ENCODE measurements around the gene CTF1. TPM values are rescaled to one million over a fixed set of nuclear protein-coding genes. Genes with fewer than 3 reads are reported as not detected.

CTF1 gene
- total and polyA plus RNA-seq, 8 donors, result 1.6 to 3.2 (median 1.9) TPM

DNA sequence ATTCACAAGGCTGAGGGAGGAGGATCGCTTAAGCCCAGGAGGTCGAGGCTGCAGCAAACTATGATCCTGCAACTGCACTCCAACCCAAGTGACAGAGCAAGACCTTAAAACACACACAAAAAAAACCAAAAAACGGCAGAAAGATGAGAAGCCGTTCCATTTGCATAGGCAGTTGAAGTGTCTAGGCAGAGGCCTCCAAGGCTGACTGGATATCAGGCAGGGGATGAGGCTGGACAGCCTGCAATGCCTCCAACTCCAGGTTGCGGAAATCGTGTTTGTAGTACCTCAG lies 25.0 kb downstream of the CTF1 start:
- H3K4me1 ChIP-seq, result no peaks in the 10 kb centered on the region
- intact Hi-C loops (cut with DNase I), result no loop called here
- H3K4me3 ChIP-seq, result peak overlapping the region in 3 of 4 donors; percentile 33 to 70 (median 62)
- peak overlapping the region in 3 of 4 donors; percentile 71 to 95 (median 92) for H3K27ac ChIP-seq
- H3K36me3 ChIP-seq, result no peaks in the 10 kb centered on the region
- 19 to 20% methylated on average over 6 of the region's 6 CpGs for WGBS, 2 donors
- no peak for FAIRE-seq
- TF ChIP-seq, protein P1, sequence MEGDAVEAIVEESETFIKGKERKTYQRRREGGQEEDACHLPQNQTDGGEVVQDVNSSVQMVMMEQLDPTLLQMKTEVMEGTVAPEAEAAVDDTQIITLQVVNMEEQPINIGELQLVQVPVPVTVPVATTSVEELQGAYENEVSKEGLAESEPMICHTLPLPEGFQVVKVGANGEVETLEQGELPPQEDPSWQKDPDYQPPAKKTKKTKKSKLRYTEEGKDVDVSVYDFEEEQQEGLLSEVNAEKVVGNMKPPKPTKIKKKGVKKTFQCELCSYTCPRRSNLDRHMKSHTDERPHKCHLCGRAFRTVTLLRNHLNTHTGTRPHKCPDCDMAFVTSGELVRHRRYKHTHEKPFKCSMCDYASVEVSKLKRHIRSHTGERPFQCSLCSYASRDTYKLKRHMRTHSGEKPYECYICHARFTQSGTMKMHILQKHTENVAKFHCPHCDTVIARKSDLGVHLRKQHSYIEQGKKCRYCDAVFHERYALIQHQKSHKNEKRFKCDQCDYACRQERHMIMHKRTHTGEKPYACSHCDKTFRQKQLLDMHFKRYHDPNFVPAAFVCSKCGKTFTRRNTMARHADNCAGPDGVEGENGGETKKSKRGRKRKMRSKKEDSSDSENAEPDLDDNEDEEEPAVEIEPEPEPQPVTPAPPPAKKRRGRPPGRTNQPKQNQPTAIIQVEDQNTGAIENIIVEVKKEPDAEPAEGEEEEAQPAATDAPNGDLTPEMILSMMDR (IDR thresholded peaks at IDR 0.05), result peak in 1 of 4 donors; percentile 74
- ATAC-seq, result no peak
- no peak for DNase-seq
- no peaks in the 10 kb centered on the region for H3K9me3 ChIP-seq
- no peaks in the 10 kb centered on the region for H3K27me3 ChIP-seq

DNA sequence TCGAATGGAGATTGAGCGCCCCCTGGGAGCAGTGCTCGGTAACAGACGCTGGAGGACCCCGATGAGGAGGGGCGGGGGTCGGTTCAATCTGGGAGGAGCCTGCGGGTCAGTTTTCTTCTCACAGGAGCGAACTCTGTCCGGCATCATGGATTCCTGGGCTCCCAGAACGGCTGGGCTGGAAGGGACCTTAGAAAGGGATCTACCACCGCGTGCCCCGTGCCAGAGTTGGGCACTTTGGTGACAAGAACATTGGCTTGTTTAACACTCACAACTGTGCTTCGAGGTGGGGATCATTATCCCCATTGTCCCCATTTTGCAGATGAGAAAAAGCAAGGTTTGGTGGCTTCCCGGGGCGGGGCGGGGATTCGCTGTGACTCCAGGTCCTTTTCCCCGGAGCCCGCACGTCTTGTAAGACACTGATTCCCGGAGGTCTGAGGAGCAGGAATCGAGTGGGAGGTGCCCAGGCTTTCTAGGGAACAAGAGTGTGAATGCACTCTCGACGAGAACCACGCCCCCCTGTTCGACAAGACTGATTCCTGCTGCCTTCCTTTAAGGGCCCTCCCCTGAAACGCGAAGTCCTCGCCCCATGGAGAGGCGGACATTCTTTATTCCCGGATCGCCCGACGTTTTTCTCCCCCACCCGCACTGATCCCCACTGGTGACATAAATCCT lies 25.5 kb downstream of the CTF1 start:
- Histone ChIP-seq H3K36me3 (no peaks in the 10 kb centered on the region), H3K9me3 (no peaks in the 10 kb centered on the region), H3K4me3 (peak overlapping the region; percentile 3 to 70 (median 48)), H3K27ac (peak overlapping the region; percentile 71 to 95 (median 85)), H3K4me1 (no peaks in the 10 kb centered on the region), H3K27me3 (no peaks in the 10 kb centered on the region)
- TF ChIP-seq, protein P1 (IDR thresholded peaks at IDR 0.05), result peak; percentile 5 to 81 (median 76)
- ATAC-seq, result peak; percentile 35 to 57 (median 48)
- 0% methylated on average over 35 to 37 of the region's 37 CpGs for WGBS, 2 donors
- intact Hi-C loops (cut with DNase I), result no loop called here
- DNase-seq, result peak; percentile 89 to 93 (median 92)
- FAIRE-seq, result no peak

DNA sequence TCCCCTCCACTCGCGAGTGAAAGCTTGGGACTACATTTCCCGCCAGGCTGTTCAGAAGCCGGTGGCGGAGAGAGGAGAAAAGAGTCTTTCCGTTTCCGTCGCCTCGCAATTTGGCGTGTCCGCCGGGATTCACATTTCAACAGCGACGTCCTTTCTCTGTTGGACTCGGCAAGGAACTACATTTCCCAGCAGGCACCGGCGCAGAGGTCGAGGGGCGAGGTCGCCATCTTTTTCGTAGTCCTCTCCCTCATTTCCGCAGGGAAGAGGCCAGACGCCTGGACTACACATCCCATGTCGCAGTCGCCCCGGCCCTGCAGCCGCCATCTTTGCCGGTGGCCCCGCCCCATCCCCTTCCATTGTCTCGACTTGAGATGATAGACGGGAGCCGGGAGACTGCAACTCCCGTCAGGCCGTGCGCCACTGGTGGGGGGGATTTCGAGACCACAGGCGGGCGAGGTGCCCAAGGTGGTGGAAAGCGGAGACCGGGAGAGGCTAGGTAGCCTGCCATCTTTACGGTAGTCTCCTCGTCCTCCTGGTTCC lies 26.1 kb downstream of the CTF1 start:
- peak; percentile 76 to 87 (median 80) for ATAC-seq
- peak; percentile 98 for FAIRE-seq
- H3K9me3 ChIP-seq, result no peaks in the 10 kb centered on the region
- TF ChIP-seq, protein P1 (IDR thresholded peaks at IDR 0.05), result no peak
- peak overlapping the region; percentile 78 to 95 (median 88) for H3K27ac ChIP-seq
- peak overlapping the region; percentile 33 to 70 (median 51) for H3K4me3 ChIP-seq
- H3K36me3 ChIP-seq, result no peaks in the 10 kb centered on the region
- 0% methylated on average over 42 of the region's 42 CpGs for WGBS, 2 donors
- H3K4me1 ChIP-seq, result no peaks in the 10 kb centered on the region
- H3K27me3 ChIP-seq, result no peaks in the 10 kb centered on the region
- DNase-seq, result peak; percentile 94 to 100 (median 100)
- intact Hi-C loops (cut with DNase I), result no loop called here

DNA sequence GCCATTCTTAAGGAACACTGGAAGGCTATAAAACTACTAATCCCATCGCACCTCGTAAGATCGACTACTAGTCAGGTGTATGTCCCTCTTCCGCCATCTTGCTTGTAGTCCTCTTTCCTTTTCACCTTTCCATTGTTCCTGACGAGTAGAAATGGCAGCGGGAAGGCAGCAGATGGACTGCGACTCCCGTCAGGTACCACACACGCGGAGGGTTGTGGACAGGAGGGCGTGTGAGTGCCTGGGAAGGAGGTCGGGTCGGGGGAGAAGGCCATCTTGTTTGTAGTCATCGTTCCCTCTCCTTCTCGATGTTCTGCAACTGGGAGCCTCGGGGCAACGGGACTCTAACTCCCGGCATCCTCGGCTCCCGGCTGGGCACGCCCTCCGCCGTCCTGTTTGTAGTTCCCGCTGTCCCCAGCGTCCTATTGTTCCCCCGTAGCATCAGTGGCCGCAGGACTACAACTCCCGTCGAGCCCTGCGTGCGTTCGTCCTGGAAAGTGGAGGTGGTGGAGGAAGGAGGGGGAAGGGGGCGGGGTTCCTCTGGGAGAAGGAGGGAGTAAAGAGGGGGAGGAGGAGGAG lies 26.6 kb downstream of the CTF1 start:
- DNase-seq, result peak; percentile 92 to 100 (median 99)
- ATAC-seq, result peak; percentile 69 to 83 (median 76)
- no peaks in the 10 kb centered on the region for H3K27me3 ChIP-seq
- intact Hi-C loops (cut with DNase I), result no loop called here
- H3K4me1 ChIP-seq, result no peaks in the 10 kb centered on the region
- peak overlapping the region; percentile 78 to 95 (median 88) for H3K27ac ChIP-seq
- TF ChIP-seq, protein P1 (IDR thresholded peaks at IDR 0.05), result no peak
- no peaks in the 10 kb centered on the region for H3K9me3 ChIP-seq
- peak overlapping the region; percentile 29 to 70 (median 55) for H3K4me3 ChIP-seq
- no peaks in the 10 kb centered on the region for H3K36me3 ChIP-seq
- no peak for FAIRE-seq
- WGBS, 2 donors, result 1% methylated on average over 32 to 33 of the region's 33 CpGs
